GM12878 (cell line): ENCODE measurements around the gene PTX4. TPM values are rescaled to one million over a fixed set of nuclear protein-coding genes. Genes with fewer than 3 reads are reported as not detected.

ENCODE experiments used
- ATAC-seq: fragments of 200-7000 bp; cut with Tn5 transposase; 3 replicates; pipeline ENCODE4 v1.9.1; 2020; ENCODE audit warnings: mild to moderate bottlenecking, moderate library complexity
- BruUV-seq: library from RNA; stranded (reverse); fragments of 400-500 nt; replicated peaks from 2 replicates; lab custom pipeline; 2021; lab: Mats Ljungman, UMichigan
- CTCF ChIA-PET: fragments of 300-600 bp; sonication (Branson Sonifier 250); formaldehyde crosslinking; extraction: SDS; loops from one replicate; lab custom pipeline; 2021; ENCODE audit warnings: inconsistent platforms; lab: Yijun Ruan, JAX
- POLR2A ChIA-PET: fragments of 350-600 bp; formaldehyde crosslinking; extraction: SDS; loops from one replicate; lab custom pipeline; 2021; ENCODE audit warnings: inconsistent platforms; lab: Charles Lee
- RAD21 ChIA-PET: fragments of 300-600 bp; sonication (Branson Sonifier 250); formaldehyde crosslinking; loops from one replicate; lab custom pipeline; 2023; ENCODE audit warnings: antibody characterized with exemption; ENCODE audit not compliant: unreplicated experiment; lab: Charles Lee
- SMC1A ChIA-PET: fragments of 300-600 bp; sonication (Branson Sonifier 250); formaldehyde crosslinking; loops from one replicate; lab custom pipeline; 2023; ENCODE audit not compliant: unreplicated experiment, uncharacterized antibody; lab: Charles Lee
- DNase-seq: peaks from one replicate; pipeline ENCODE4 v3.0.0-alpha.2; 2011; ENCODE audit warnings: low read depth, low spot score
- FAIRE-seq: peaks from 3 replicates; lab custom pipeline; 2011; peaks lifted over from hg19 to GRCh38; lab: Jason Lieb, UNC
- H2AFZ ChIP-seq: 2 replicates; pipeline ENCODE4 v1.6.0; 2011; ENCODE audit warnings: low read depth, low read length, control low read depth; ENCODE audit not compliant: control insufficient read depth
- H3K27ac ChIP-seq: 2 replicates; pipeline ENCODE4 v1.5.1; 2011; ENCODE audit warnings: control low read depth; ENCODE audit not compliant: control insufficient read depth, insufficient read depth
- H3K27me3 ChIP-seq, 2 experiments: replicated peaks in 1 of 2; 2 replicates each; pipeline versions ENCODE4 v1.6.0 to v1.6.1; 2011; ENCODE audit warnings: low read length in 1 of 2; ENCODE audit not compliant: control insufficient read depth in 2 of 2, insufficient read depth in 2 of 2
- H3K36me3 ChIP-seq, 2 experiments: 2 replicates each; pipeline ENCODE4 v1.5.1; 2011; ENCODE audit warnings: low read length in 1 of 2; ENCODE audit not compliant: control insufficient read depth in 2 of 2, insufficient read depth in 2 of 2
- H3K4me1 ChIP-seq: 2 replicates; pipeline ENCODE4 v1.6.1; 2011; ENCODE audit warnings: mild to moderate bottlenecking, low read length, moderate library complexity, mixed read lengths; ENCODE audit not compliant: control insufficient read depth, insufficient read depth
- H3K4me2 ChIP-seq: 2 replicates; pipeline ENCODE4 v1.6.0; 2011; ENCODE audit warnings: control low read depth; ENCODE audit not compliant: control insufficient read depth, insufficient read depth
- H3K4me3 ChIP-seq: fragments of 200-600 bp; sonication (generic); 2 replicates; pipeline ENCODE4 v1.5.1; 2016
- H3K79me2 ChIP-seq: 2 replicates; pipeline ENCODE4 v1.6.0; 2011; ENCODE audit warnings: low read length; ENCODE audit not compliant: control insufficient read depth, insufficient read depth
- H3K9ac ChIP-seq: 2 replicates; pipeline ENCODE4 v1.8.0; 2011; ENCODE audit warnings: low read length, control low read depth, mixed read lengths; ENCODE audit not compliant: control insufficient read depth, insufficient read depth
- H3K9me3 ChIP-seq: replicated peaks from 3 replicates; pipeline ENCODE4 v1.5.1; 2011; ENCODE audit warnings: mild to moderate bottlenecking, low read length; ENCODE audit not compliant: control insufficient read depth, insufficient read depth
- H4K20me1 ChIP-seq: 2 replicates; pipeline ENCODE4 v1.6.0; 2011; ENCODE audit not compliant: control insufficient read depth, insufficient read depth
- EED ChIP-seq: sonication (generic); IDR thresholded peaks from 2 replicates; pipeline ENCODE4 v1.6.1; 2016; ENCODE audit warnings: antibody characterized with exemption, low read depth
- IKZF1 ChIP-seq: fragments of 450-650 bp; conservative IDR thresholded peaks from 2 replicates; pipeline ENCODE4 v1.6.1; 2017; ENCODE audit warnings: antibody characterized with exemption, mild to moderate bottlenecking
- MEF2B ChIP-seq: fragments of 450-650 bp; IDR thresholded peaks from 2 replicates; pipeline ENCODE4 v1.6.1; 2018; ENCODE audit warnings: mild to moderate bottlenecking, moderate library complexity; ENCODE audit not compliant: partially characterized antibody, poor library complexity, severe bottlenecking
- MXI1 ChIP-seq: fragments of 150-350 bp; IDR thresholded peaks from 2 replicates; pipeline ENCODE4 v1.6.1; 2011; ENCODE audit warnings: low read depth, mild to moderate bottlenecking, inconsistent platforms, low read length, improper control_type of control experiment
- NR2C1 ChIP-seq: fragments of 450-650 bp; IDR thresholded peaks from 2 replicates; pipeline ENCODE4 v1.6.1; 2017; ENCODE audit warnings: antibody characterized with exemption, mild to moderate bottlenecking, moderate library complexity
- NR2C2 ChIP-seq: IDR thresholded peaks from 2 replicates; pipeline ENCODE4 v1.6.1; 2011; ENCODE audit warnings: borderline replicate concordance, low read depth; ENCODE audit not compliant: control insufficient read depth, insufficient read length
- RFX5 ChIP-seq: IDR thresholded peaks from 2 replicates; pipeline ENCODE4 v1.6.1; 2011; ENCODE audit warnings: low read depth, low read length, improper control_type of control experiment
- ZNF207 ChIP-seq: fragments of 450-650 bp; IDR thresholded peaks from 2 replicates; pipeline ENCODE4 v1.6.1; 2014; ENCODE audit warnings: antibody characterized with exemption, mild to moderate bottlenecking, borderline replicate concordance
- ZNF217 ChIP-seq: fragments of 450-650 bp; IDR thresholded peaks from 2 replicates; pipeline ENCODE4 v1.6.1; 2017; ENCODE audit warnings: antibody characterized with exemption, mild to moderate bottlenecking
- WGBS: methylation state at CpG from one replicate; pipeline ENCODE4 v1.1.6; 2016; ENCODE audit warnings: low lambda C conversion rate; ENCODE audit not compliant: insufficient replicate concordance, insufficient coverage; ENCODE audit errors: missing lambda C conversion rate; 5-methylcytosine and 5-hydroxymethylcytosine counted together
- in situ Hi-C: fragments of 300-500 bp; cut with MboI; formaldehyde crosslinking; loops from 9 replicates; pipeline ENCODE4 v1.14.3; 2018; ENCODE audit warnings: mixed read lengths
- intact Hi-C: fragments of 100-400 bp; cut with micrococcal nuclease; formaldehyde crosslinking; loops from one replicate; pipeline ENCODE4 v1.14.2; 2022; ENCODE audit not compliant: unreplicated experiment
- polyA plus RNA-seq, 11 experiments: library from polyadenylated mRNA; depleted of rRNA in 4 of 11; unstranded in 6 of 11; stranded (reverse) in 5 of 11; fragments of >200 nt; fragmentation: Nextera tagmentation in 4 of 11; fragmentation: Illumina TruSeq in 1 of 11; extraction: Ambion mirVana in 4 of 11; extraction: Trizol in 1 of 11; gene quantifications; 1 replicate in 1 of 11; 2 replicates in 10 of 11; pipeline versions ENCODE4 v1.2.1 to v1.2.3, GENCODE V29; 2011 to 2016; ENCODE audit warnings: inconsistent platforms in 2 of 11, missing spikeins in 2 of 11, low read depth in 1 of 11
- total RNA-seq, 4 experiments: library from RNA; depleted of rRNA in 3 of 4; stranded (reverse); fragments of >200 nt in 3 of 4; fragmentation: Illumina TruSeq in 1 of 4; extraction: Trizol in 1 of 4; gene quantifications; 2 replicates each; pipeline versions ENCODE4 v1.2.1 to v1.2.3, GENCODE V29; 2013 to 2021

The PTX4 gene
- total and polyA plus RNA-seq, 10 of the 15 experiments (the other 5 are each of a cell fraction or from before 2014, with no cell fraction given), result not detected

- ChIA-PET SMC1A (no interaction called here), RAD21 (no interaction called here), CTCF (interaction anchor here (0.6 kb wide), 1 partner anchor 106 kb away, joined by 3 read pairs; no protein-coding TSS in a partner anchor), POLR2A (no interaction called here)
- Histone ChIP-seq H3K27me3 (no peaks in the 10 kb centered on the region; a peak in 1 of 4 replicates), H3K27ac (no peak overlapping the region), H3K9me3 (no peaks in the 10 kb centered on the region), H3K4me3 (no peak overlapping the region), H2AFZ (no peak overlapping the region), H3K36me3 (no peaks in the 10 kb centered on the region), H3K4me1 (no peaks in the 10 kb centered on the region), H3K79me2 (no peaks in the 10 kb centered on the region), H3K9ac (no peak overlapping the region), H3K4me2 (no peak overlapping the region), H4K20me1 (no peaks in the 10 kb centered on the region)
- TF ChIP-seq RFX5 (no peak), ZNF207 (no peak), NR2C1 (no peak), MEF2B (no peak), EED (no peak), NR2C2 (no peak), ZNF217 (no peak), MXI1 (no peak), IKZF1 (no peak)
- FAIRE-seq (no peak), ATAC-seq (no peak), DNase-seq (no peak)
- 44% methylated on average over 38 of the region's 38 CpGs for WGBS
- BruUV-seq, result no TSS peak
- in situ Hi-C loops (no loop called here), intact Hi-C loops (no loop called here)
Measured at GRCh38 chr16:1526608-1527555, 38.1 kb upstream of the PTX4 start.
